ENCODE measurements around the gene PTPRK.
A peak's percentile ranks its signal among the peaks of the same experiment; 100 is the strongest.

PTPRK gene

GRCh38 chr6:128526152-128526914 lies 5.9 kb upstream of the PTPRK start:
- no peak for DNase-seq (ENCODE audit: low read depth)
- H3K4me3 ChIP-seq (ENCODE audit: low read length): no peak overlapping the region
- TF ChIP-seq CTCF (conservative IDR thresholded peaks at IDR 0.05; ENCODE audit: low read length): no peak

GRCh38 chr6:128525406-128525805 lies 5.0 kb upstream of the PTPRK start:
- DNase-seq (ENCODE audit: low read depth): no peak
- H3K4me3 ChIP-seq (ENCODE audit: low read length): no peak overlapping the region
- TF ChIP-seq CTCF (conservative IDR thresholded peaks at IDR 0.05; ENCODE audit: low read length): no peak

GRCh38 chr6:128521282-128521632 lies 858 bp upstream of the PTPRK start:
- TF ChIP-seq CTCF (conservative IDR thresholded peaks at IDR 0.05; ENCODE audit: low read length): no peak
- DNase-seq (ENCODE audit: low read depth): peak; percentile 59
- H3K4me3 ChIP-seq (ENCODE audit: low read length): peak overlapping the region; percentile 76

GRCh38 chr6:128519931-128520435 lies 416 bp downstream of the PTPRK start:
- DNase-seq (ENCODE audit: low read depth): no peak
- H3K4me3 ChIP-seq (ENCODE audit: low read length): peak overlapping the region; percentile 91
- no peak for TF ChIP-seq CTCF (conservative IDR thresholded peaks at IDR 0.05; ENCODE audit: low read length)

GRCh38 chr6:128519132-128519930 lies 1.1 kb downstream of the PTPRK start:
- no peak; the same call in 1 of the 2 replicates for TF ChIP-seq CTCF (conservative IDR thresholded peaks at IDR 0.05; ENCODE audit: low read length)
- H3K4me3 ChIP-seq (ENCODE audit: low read length): peak overlapping the region; percentile 91
- peak; percentile 50 for DNase-seq (ENCODE audit: low read depth)

- peak overlapping the region; percentile 91 for H3K4me3 ChIP-seq (ENCODE audit: low read length)
- peak; percentile 33 for DNase-seq (ENCODE audit: low read depth)
- no peak for TF ChIP-seq CTCF (conservative IDR thresholded peaks at IDR 0.05; ENCODE audit: low read length)
These were observed 1.8 kb downstream of the PTPRK start for GRCh38 chr6:128518434-128519131.

Measured in AG10803 (cell line).